ENCODE data around the gene PIGS. TPM values are rescaled to one million over a fixed set of nuclear protein-coding genes. Genes with fewer than 3 reads are reported as not detected.
A peak's percentile ranks its signal among the peaks of the same experiment; 100 is the strongest.

PIGS gene
- total RNA-seq, 8 experiments from 2014 or later, result 39.0 to 56.7 (median 49.2) TPM

DNA sequence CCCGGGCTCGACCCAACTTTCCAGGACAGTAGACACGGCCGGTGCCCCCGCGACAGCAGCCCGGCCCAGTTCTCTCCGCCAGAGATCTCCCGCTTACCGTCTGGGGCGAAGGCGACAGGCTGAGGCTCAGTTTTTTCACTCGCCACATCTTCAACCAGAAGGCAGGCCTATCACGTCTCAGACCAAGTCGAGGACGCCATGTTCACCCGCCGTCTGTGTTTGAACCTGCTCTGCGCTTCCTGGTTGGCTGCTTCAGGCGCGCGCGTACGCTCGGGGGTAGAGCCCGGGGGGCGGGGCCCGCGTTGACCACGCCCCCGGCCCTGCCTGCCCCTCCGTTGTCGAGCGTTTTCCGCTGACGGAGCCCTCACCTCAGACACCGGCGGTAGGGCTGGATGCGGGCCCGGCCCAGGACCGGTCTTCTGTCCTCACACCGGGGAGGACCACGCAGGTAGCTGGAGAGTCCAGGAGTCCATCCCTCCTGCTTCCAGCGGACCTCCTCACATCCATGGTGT is 27.5 kb upstream of the PIGS start, which contains the start of gene SPAG5:
SPAG5 (minus strand) TSS at position 227 of the 512 bp plus-strand sequence; CDS start at position 148, 79 bp downstream.
- in situ Hi-C loops (cut with MboI; ENCODE audit: low pct_unique_long_range_greater_than_20kb in 2 of 9, low sequenced_read_pairs in 9 of 9, unreplicated experiment in 9 of 9), result loop anchor here in 1 of 9 experiments (25.0 kb wide), 1 partner anchor 112 kb away; no protein-coding TSS in a partner anchor
- 0 to 2% (median 0%) methylated on average over 2 to 15 of the region's 44 CpGs; no CpG with 5 or more reads in 6 of the 10 experiments for WGBS, 10 experiments
- Histone ChIP-seq H3K27ac (peak within 1 kb of the TSS; percentile 14 to 56), H3K4me3 (peak within 1 kb of the TSS; percentile 42 to 69 (median 54)), H3K4me1 (replicated peaks in 1 of 2) (peaks cover 0 to 4% of the 10 kb centered on the region in 2 donors)
- ATAC-seq (replicated peaks in 6 of 8), result peak; percentile 78 to 96 (median 94)

DNA sequence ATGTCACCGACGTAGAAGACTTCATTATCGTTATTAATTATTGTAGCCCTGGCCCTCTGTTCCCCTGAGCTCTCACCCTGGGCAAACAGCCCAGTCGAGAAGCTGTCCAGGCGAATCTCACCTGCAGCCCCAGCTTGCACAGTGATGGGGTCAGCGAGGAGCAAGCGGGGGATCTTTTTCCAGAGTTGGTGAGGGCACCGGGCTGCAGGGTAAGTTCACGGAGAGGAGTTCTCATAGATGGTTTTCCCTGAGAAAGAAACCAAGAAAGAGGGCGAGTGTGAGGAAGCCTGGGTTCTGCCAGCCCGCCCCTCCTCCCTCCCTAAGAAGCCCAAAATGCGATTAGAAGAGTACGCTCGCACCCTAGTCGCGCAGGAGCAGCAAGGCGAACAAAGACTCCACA is 27.1 kb upstream of the PIGS start:
- Histone ChIP-seq H3K4me3 (peak overlapping the region; percentile 42 to 69 (median 54)), H3K4me1 (replicated peaks in 1 of 2) (peaks cover 0 to 4% of the 10 kb centered on the region in 2 donors), H3K27ac (peak overlapping the region in 1 of 2 donors; percentile 13)
- peak in 1 of 8 experiments; percentile 2 for ATAC-seq (replicated peaks in 6 of 8)
- in situ Hi-C loops (cut with MboI; ENCODE audit: low pct_unique_long_range_greater_than_20kb in 2 of 9, low sequenced_read_pairs in 9 of 9, unreplicated experiment in 9 of 9), result loop anchor here in 1 of 9 experiments (25.0 kb wide), 1 partner anchor 111 kb away; no protein-coding TSS in a partner anchor
- WGBS, 10 experiments, result 0 to 12% (median 0%) methylated on average over 3 to 12 of the region's 17 CpGs; no CpG with 5 or more reads in 5 of the 10 experiments

DNA sequence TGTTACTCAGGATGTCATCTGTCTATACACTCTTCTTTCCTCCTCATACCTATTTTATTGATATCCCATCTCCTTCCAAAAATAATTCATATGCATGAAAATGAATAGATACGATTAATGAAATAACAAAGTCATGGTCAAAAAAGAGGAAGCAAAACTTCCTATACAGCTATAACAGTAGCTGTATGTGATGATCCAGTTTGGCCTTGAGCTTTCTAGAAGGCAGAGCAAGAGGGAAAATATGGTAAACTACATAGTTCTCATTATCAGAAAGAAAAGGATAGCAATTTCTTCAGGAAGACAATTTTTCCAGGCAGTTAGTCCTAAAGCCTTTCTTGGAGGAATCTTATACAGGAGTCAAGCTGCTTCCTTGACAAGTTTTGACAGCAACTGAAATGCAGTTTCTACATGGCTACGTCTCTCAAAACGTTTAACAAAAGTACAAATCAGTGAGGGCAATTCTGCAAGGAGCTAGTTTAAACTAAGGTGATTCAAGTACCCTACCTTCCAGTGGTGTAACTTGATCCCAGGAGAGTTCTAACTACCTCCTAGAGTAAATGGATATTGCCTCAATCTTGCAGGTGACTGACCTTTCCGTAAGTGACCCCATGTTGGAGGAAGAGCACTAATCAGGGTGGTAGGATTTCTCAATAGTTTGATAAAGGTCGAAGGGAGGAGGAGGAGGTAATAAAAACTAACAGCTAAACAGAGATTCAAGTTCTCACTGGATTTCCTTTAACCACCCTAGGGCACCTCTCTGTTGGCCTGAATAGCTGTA is 26.5 kb upstream of the PIGS start:
- in situ Hi-C loops (cut with MboI; ENCODE audit: low pct_unique_long_range_greater_than_20kb in 2 of 9, low sequenced_read_pairs in 9 of 9, unreplicated experiment in 9 of 9), result loop anchor here in 1 of 9 experiments (25.0 kb wide), 1 partner anchor 110 kb away; no protein-coding TSS in a partner anchor
- WGBS, 10 experiments, result 17 to 100% (median 53%) methylated on average over 1 to 5 of the region's 5 CpGs
- ATAC-seq (replicated peaks in 6 of 8), result no peak
- Histone ChIP-seq H3K4me3 (peak overlapping the region in 2 of 5 donors; percentile 53 to 54), H3K27ac (no peak overlapping the region), H3K4me1 (replicated peaks in 1 of 2) (peaks cover 0 to 4% of the 10 kb centered on the region in 2 donors)

DNA sequence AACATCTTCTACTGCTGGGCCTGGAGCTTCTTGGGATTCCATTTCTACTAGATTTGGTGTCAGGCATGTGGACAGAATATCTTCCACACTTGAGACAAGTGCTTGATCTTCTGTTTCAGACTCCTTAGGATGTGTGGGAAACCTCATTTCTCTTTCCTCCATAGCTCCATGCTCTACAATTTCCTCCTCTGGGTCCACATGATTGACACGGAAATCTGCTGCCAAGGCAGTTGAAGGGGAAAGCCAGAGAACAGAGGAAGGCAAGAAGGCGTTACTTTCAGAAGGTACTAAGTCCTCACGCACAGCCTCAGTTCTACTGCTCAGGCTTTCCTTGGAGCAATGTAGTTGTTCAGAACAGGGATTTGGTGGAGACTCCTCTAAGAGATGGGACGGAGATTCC is 20.9 kb upstream of the PIGS start:
- in situ Hi-C loops (cut with MboI; ENCODE audit: low pct_unique_long_range_greater_than_20kb in 2 of 9, low sequenced_read_pairs in 9 of 9, unreplicated experiment in 9 of 9), result loop anchor here in 1 of 9 experiments (25.0 kb wide), 1 partner anchor 105 kb away; no protein-coding TSS in a partner anchor
- Histone ChIP-seq H3K4me3 (no peak overlapping the region), H3K4me1 (replicated peaks in 1 of 2) (no peaks in the 10 kb centered on the region), H3K27ac (no peak overlapping the region)
- ATAC-seq (replicated peaks in 6 of 8), result no peak
- whole genome bisulfite sequencing, 10 experiments, result 69 to 100% (median 94%) methylated on average over 1 to 3 of the region's 4 CpGs; no CpG with 5 or more reads in 2 of the 10 experiments

DNA sequence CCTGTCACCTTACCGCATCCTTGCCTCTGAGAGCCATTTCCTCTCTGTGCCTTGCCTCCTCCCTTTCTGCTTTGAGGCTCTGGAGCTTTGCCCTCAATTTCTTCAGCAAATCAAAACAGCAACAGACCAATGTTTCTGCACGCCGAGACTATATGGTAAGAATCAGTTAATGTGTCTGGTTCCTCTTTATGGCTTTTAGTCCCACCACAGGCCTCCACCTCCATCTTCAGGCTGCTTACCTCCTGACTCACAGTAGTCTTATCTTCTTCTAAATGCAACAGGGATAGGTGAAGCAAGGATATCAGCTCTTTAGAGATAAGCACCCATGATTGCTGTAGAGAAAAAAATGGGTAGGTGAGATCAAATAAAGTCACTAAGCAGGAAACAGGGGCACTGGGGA is 14.5 kb upstream of the PIGS start:
- H3K27ac ChIP-seq, result no peak overlapping the region
- no peaks in the 10 kb centered on the region for H3K4me1 ChIP-seq (replicated peaks in 1 of 2)
- 80 to 100% (median 100%) methylated on average over 1 to 3 of the region's 3 CpGs; no CpG with 5 or more reads in 3 of the 10 experiments for WGBS, 10 experiments
- no peak overlapping the region for H3K4me3 ChIP-seq
- no peak for ATAC-seq (replicated peaks in 6 of 8)
- in situ Hi-C loops (cut with MboI; ENCODE audit: low pct_unique_long_range_greater_than_20kb in 2 of 9, low sequenced_read_pairs in 9 of 9, unreplicated experiment in 9 of 9), result loop anchor here in 1 of 9 experiments (25.0 kb wide), 1 partner anchor 99 kb away; no protein-coding TSS in a partner anchor

DNA sequence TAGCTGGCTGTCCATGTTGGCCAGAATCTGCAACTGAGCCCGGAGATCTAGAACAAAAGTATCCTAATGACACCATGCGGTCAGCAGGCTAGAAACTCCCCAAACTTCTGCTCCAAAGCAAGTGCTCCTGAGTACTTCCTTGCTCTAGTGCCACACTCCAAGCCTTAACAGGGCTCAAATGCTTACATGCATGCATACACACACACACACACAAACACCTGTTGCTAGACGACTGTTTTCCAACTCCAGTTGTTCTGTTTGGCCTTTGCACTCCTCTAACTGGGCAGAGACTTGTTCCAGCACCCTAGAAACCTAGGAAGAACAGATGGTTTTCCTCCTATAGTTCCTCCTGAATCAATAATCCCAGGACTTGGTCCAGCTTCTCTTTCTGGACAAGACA is 13.1 kb upstream of the PIGS start:
- no peak for ATAC-seq (replicated peaks in 6 of 8)
- H3K4me3 ChIP-seq, result no peak overlapping the region
- no peak overlapping the region for H3K27ac ChIP-seq
- in situ Hi-C loops (cut with MboI; ENCODE audit: low pct_unique_long_range_greater_than_20kb in 2 of 9, low sequenced_read_pairs in 9 of 9, unreplicated experiment in 9 of 9), result loop anchor here in 1 of 9 experiments (25.0 kb wide), 1 partner anchor 97 kb away; no protein-coding TSS in a partner anchor
- H3K4me1 ChIP-seq (replicated peaks in 1 of 2), result no peaks in the 10 kb centered on the region
- WGBS, 10 experiments, result 86 to 100% (median 93%) methylated on average over 1 to 3 of the region's 3 CpGs; no CpG with 5 or more reads in 3 of the 10 experiments

DNA sequence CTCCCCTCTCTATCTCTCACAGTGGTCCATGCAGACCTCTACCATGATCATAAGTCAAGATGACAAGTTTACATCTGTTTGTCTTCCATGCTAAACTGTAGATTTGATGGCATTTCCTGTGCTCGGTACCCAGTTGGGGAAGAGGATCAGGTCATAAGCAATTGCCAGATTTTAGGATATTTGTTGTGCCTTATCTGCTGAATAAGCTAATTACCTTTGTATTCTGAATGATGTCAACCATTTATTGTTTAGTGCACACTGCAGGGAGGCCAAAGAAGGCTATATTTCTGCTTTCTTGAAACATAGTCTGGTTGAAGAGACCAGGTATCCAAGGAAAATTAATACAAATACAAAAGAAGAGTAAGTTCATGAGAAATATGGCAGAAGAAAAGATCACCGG is 11.2 kb upstream of the PIGS start:
- H3K27ac ChIP-seq, result no peak overlapping the region
- in situ Hi-C loops (cut with MboI; ENCODE audit: low pct_unique_long_range_greater_than_20kb in 2 of 9, low sequenced_read_pairs in 9 of 9, unreplicated experiment in 9 of 9), result loop anchor here in 1 of 9 experiments (25.0 kb wide), 1 partner anchor 95 kb away; no protein-coding TSS in a partner anchor
- ATAC-seq (replicated peaks in 6 of 8), result no peak

DNA sequence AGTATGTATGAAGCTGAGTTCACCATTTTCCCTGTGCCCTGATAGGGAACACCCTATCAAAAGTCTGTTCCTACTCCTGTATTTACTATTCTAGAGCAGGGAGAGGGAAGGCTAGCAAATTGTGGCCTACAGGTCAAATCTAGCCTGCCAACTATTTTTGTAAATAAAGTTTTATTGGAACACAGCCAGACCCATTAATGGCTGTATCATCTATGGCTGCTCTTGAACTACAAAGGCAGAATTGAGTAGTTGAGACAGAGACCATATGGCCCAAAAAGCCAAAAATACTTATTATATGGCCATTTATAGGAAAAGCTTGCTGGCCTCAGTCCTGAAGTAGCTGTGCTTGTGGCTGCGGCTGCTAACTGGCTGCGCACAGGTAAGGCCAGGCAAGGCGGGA is 9.6 kb upstream of the PIGS start:
- WGBS, 10 experiments, result 100% methylated on average over 1 of the region's 3 CpGs; no CpG with 5 or more reads in 9 of the 10 experiments
- in situ Hi-C loops (cut with MboI; ENCODE audit: low pct_unique_long_range_greater_than_20kb in 2 of 9, low sequenced_read_pairs in 9 of 9, unreplicated experiment in 9 of 9), result loop anchor here in 1 of 9 experiments (25.0 kb wide), 1 partner anchor 94 kb away; no protein-coding TSS in a partner anchor

More for the DNA sequence above, 11.2 kb upstream of the PIGS start:
- 92 to 100% (median 100%) methylated on average over 1 to 2 of the region's 2 CpGs; no CpG with 5 or more reads in 1 of the 10 experiments for WGBS, 10 experiments
- no peak overlapping the region for H3K4me3 ChIP-seq
- peaks cover 0 to under 1% of the 10 kb centered on the region in 2 donors for H3K4me1 ChIP-seq (replicated peaks in 1 of 2)

DNA sequence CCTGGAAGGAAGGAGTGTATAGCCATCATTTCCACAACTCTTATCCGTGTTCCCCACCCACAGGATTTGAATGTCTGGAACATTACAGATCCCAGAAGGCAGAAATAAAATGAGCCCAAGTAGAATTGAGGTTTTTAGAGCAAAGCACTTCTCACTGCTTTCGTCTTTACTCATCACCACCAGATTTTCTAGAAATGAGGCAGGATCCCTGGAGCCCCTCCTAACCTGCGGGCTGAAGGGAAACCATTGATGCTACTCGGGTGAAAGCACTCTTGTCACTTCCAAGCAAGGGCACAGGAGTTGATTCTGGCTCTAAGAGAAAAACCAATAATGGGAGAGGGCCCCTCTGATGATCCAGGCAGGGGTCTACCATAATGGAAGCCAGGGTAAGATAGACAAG is 8.2 kb upstream of the PIGS start:
- no peak for ATAC-seq (replicated peaks in 6 of 8)
- in situ Hi-C loops (cut with MboI; ENCODE audit: low pct_unique_long_range_greater_than_20kb in 2 of 9, low sequenced_read_pairs in 9 of 9, unreplicated experiment in 9 of 9), result loop anchor here in 1 of 9 experiments (25.0 kb wide), 1 partner anchor 92 kb away; no protein-coding TSS in a partner anchor
- 67 to 100% (median 92%) methylated on average over 1 to 4 of the region's 4 CpGs; no CpG with 5 or more reads in 4 of the 10 experiments for WGBS, 10 experiments
- Histone ChIP-seq H3K4me3 (no peak overlapping the region), H3K4me1 (replicated peaks in 1 of 2) (peaks cover 9 to 17% of the 10 kb centered on the region in 2 donors), H3K27ac (no peak overlapping the region)

More for the DNA sequence above, 9.6 kb upstream of the PIGS start:
- no peak for ATAC-seq (replicated peaks in 6 of 8)
- Histone ChIP-seq H3K4me3 (no peak overlapping the region), H3K27ac (no peak overlapping the region), H3K4me1 (replicated peaks in 1 of 2) (peaks cover 2 to 9% of the 10 kb centered on the region in 2 donors)

DNA sequence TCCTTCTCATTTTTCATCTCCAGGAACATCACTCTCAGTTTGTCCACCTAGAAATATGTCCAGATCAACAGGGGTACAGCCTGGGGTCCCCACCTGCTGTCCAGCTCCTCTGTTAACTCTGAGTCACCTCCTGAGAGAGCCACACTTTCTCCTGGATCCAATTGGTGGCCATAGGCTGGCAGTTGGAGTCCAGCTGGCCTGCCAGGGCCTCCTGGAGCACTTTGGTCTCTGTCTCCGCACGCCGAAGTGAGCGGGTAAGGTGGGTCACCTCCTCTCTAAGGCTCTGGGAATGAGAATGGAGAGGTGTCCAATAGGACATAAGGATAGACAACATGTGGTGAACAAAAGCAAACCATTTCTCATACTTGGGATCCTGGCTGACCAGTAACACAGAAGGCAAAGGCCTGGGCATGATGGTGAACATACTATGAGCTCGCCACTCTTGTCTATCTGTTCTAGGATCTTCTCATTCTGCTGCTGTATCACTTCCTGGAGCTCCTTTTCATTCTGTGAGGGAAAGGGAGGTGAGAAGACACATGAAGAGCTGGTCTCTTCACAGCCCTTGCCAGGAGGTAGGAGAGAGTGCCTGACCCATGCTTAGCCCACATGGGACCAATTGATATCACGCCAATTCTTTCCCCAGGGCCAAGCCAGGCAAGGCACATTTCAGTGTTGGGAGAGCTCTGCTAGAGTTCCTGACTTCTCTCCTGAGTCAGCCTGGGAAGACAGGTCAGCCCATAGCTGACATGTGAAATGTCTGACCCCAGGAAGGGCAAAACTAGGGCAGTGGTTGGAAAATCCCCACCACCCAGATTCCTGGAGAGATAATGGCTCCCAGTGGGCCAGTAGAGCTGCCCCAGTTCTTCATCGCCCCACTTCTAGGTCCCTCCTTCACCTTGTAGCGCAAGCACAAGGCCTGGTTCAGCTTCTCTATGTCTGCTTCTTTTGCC is 7.2 kb upstream of the PIGS start:
- H3K27ac ChIP-seq, result no peak overlapping the region
- H3K4me3 ChIP-seq, result no peak overlapping the region
- no peak for ATAC-seq (replicated peaks in 6 of 8)
- WGBS, 10 experiments, result 90 to 100% (median 97%) methylated on average over 1 to 6 of the region's 8 CpGs; no CpG with 5 or more reads in 3 of the 10 experiments
- in situ Hi-C loops (cut with MboI; ENCODE audit: low pct_unique_long_range_greater_than_20kb in 2 of 9, low sequenced_read_pairs in 9 of 9, unreplicated experiment in 9 of 9), result loop anchor here in 1 of 9 experiments (25.0 kb wide), 1 partner anchor 91 kb away; no protein-coding TSS in a partner anchor
- peaks cover 9 to 17% of the 10 kb centered on the region in 2 donors for H3K4me1 ChIP-seq (replicated peaks in 1 of 2)

DNA sequence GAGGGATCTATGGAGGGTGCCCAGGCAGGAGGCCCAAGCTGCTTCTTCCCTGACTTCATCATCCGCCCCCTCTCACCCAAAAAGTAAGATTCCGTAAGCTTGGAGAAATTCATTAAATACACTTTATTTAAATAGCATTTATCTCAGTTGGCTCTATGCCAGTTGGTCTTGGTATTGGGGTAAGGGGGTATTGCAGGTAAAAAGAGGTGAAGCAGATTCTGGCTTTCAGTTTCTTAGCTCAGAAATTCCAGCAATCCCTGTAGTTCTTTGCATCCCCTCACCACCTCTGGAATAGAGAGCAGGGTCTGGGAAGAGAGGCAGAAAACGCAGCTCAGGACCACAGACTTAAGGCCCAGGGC is 6.1 kb upstream of the PIGS start:
- ATAC-seq (replicated peaks in 6 of 8), result no peak
- in situ Hi-C loops (cut with MboI; ENCODE audit: low pct_unique_long_range_greater_than_20kb in 2 of 9, low sequenced_read_pairs in 9 of 9, unreplicated experiment in 9 of 9), result loop anchor here in 1 of 9 experiments (25.0 kb wide), 1 partner anchor 90 kb away; no protein-coding TSS in a partner anchor
- 90 to 100% (median 100%) methylated on average over 1 to 2 of the region's 3 CpGs; no CpG with 5 or more reads in 4 of the 10 experiments for WGBS, 10 experiments
- H3K4me1 ChIP-seq (replicated peaks in 1 of 2), result peaks cover 9 to 17% of the 10 kb centered on the region in 2 donors
- peak overlapping the region in 1 of 2 donors; percentile 3 for H3K27ac ChIP-seq
- no peak overlapping the region for H3K4me3 ChIP-seq

All from motor neuron (in vitro differentiated cells).